Activated CD8-positive, alpha-beta T cell treated with anti-CD3 and anti-CD28 coated beads for 36 hours (primary cell): ENCODE data around the gene SLC14A1. TPM values are rescaled to one million over a fixed set of nuclear protein-coding genes. Genes with fewer than 3 reads are reported as not detected.

Experiments
- ATAC-seq: fragments of 200-7000 bp; cut with Tn5 transposase; one replicate; pipeline ENCODE4 v1.10.0; 2021; ENCODE audit warnings: mild to moderate bottlenecking, moderate library complexity
- CTCF ChIA-PET: fragments of 350-600 bp; sonication (Branson Sonifier 250); formaldehyde crosslinking; loops from one replicate; lab custom pipeline; 2021; ENCODE audit warnings: antibody characterized with exemption; lab: Charles Lee
- POLR2A ChIA-PET: fragments of 350-600 bp; sonication (Branson Sonifier 250); formaldehyde crosslinking; loops from one replicate; lab custom pipeline; 2021; ENCODE audit warnings: antibody characterized with exemption; lab: Charles Lee
- DNase-seq: peaks from one replicate; pipeline ENCODE4 v3.0.0-alpha.2; 2020
- H3K27ac Mint-ChIP-seq: one replicate; pipeline ENCODE4 v1.8.0; 2021; ENCODE audit warnings: mild to moderate bottlenecking, mixed read lengths
- H3K27me3 Mint-ChIP-seq: one replicate; pipeline ENCODE4 v1.8.0; 2021; ENCODE audit warnings: mixed read lengths
- H3K36me3 Mint-ChIP-seq: one replicate; pipeline ENCODE4 v1.8.0; 2021; ENCODE audit warnings: low read depth, mixed read lengths
- H3K4me1 Mint-ChIP-seq: one replicate; pipeline ENCODE4 v1.8.0; 2021; ENCODE audit warnings: low read depth, mixed read lengths
- H3K4me3 Mint-ChIP-seq: one replicate; pipeline ENCODE4 v1.8.0; 2021; ENCODE audit warnings: mild to moderate bottlenecking, moderate library complexity, mixed read lengths
- H3K9me3 Mint-ChIP-seq: one replicate; pipeline ENCODE4 v1.8.0; 2021; ENCODE audit warnings: mixed read lengths
- intact Hi-C: fragments of 100-400 bp; cut with micrococcal nuclease; formaldehyde crosslinking; loops from one replicate; pipeline ENCODE4 v1.10.0; 2022
- total RNA-seq, 2 experiments: library from RNA; stranded (reverse); gene quantifications; one replicate each; pipeline ENCODE4 v1.2.3, GENCODE V29; 2021
- TF ChIP-seq, protein P1 (sequence below): fragments of 200-600 bp; IDR thresholded peaks from one replicate; pipeline ENCODE4 v1.8.0; 2022; ENCODE audit warnings: antibody characterized with exemption, mild to moderate bottlenecking

SLC14A1 gene
- total RNA-seq, 2 experiments from 2014 or later: 3.1 TPM

- TF ChIP-seq, protein P1, sequence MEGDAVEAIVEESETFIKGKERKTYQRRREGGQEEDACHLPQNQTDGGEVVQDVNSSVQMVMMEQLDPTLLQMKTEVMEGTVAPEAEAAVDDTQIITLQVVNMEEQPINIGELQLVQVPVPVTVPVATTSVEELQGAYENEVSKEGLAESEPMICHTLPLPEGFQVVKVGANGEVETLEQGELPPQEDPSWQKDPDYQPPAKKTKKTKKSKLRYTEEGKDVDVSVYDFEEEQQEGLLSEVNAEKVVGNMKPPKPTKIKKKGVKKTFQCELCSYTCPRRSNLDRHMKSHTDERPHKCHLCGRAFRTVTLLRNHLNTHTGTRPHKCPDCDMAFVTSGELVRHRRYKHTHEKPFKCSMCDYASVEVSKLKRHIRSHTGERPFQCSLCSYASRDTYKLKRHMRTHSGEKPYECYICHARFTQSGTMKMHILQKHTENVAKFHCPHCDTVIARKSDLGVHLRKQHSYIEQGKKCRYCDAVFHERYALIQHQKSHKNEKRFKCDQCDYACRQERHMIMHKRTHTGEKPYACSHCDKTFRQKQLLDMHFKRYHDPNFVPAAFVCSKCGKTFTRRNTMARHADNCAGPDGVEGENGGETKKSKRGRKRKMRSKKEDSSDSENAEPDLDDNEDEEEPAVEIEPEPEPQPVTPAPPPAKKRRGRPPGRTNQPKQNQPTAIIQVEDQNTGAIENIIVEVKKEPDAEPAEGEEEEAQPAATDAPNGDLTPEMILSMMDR: no peak
- intact Hi-C loops: no loop called here
- POLR2A ChIA-PET: no interaction called here
- CTCF ChIA-PET: interaction anchor here (0.9 kb wide), 1 partner anchor 15 kb away, joined by 3 read pairs; no protein-coding TSS in a partner anchor
- no peak for ATAC-seq
- H3K36me3 Mint-ChIP-seq: no peaks in the 10 kb centered on the region
- DNase-seq: no peak
- H3K27me3 Mint-ChIP-seq: no peaks in the 10 kb centered on the region
- H3K4me3 Mint-ChIP-seq: no peak overlapping the region
- H3K9me3 Mint-ChIP-seq: peaks cover 2% of the 10 kb centered on the region
- no peak overlapping the region for H3K27ac Mint-ChIP-seq
- no peaks in the 10 kb centered on the region for H3K4me1 Mint-ChIP-seq
Observed at GRCh38 chr18:45792506-45793263, 68.7 kb downstream of the SLC14A1 start.

DNA sequence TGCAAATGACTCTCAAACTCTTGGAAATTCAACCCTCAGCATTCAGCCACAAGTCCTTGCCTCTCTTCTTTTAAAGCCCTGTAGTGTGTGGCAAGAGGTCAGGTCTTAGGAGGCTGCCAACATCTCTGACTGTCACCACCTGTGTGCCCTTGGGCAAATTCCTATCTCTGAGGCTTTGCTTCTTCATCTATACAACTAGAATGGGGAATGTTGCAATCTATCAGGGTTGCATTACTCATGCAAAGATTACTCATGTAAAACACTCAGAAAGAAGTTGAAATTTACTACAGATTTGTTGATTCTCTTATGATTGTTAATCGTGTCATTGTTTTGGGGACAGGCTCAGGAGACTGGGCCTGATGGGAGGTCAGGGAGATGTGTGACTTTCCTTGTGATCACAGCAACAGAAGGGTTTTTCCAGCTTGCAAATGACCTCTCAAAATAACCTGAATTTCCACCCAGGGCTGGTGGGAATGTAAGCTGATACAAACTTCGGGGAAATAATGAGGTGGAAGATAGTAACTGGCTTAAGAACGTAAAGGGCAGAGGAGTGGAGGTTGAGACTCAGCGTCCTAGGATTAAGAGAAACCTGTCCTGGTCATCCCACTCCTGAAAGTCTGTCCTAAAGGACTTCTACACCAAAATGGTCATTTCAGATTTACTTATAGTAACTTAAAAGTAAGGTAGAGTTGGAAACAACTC lies 69.4 kb downstream of the SLC14A1 start:
- Mint-ChIP-seq H3K27me3 (no peaks in the 10 kb centered on the region), H3K4me1 (no peaks in the 10 kb centered on the region), H3K9me3 (peaks cover 2% of the 10 kb centered on the region), H3K36me3 (no peaks in the 10 kb centered on the region), H3K27ac (no peak overlapping the region), H3K4me3 (no peak overlapping the region)
- DNase-seq (no peak), ATAC-seq (no peak)
- ChIA-PET CTCF (no interaction called here), POLR2A (no interaction called here)
- intact Hi-C loops: no loop called here
- TF ChIP-seq, protein P1: no peak

GRCh38 chr18:45801416-45802004 lies 77.5 kb downstream of the SLC14A1 start:
- TF ChIP-seq, protein P1: no peak
- POLR2A ChIA-PET: interaction anchor here (0.9 kb wide), 1 partner anchor 123 kb away, joined by 5 read pairs; no protein-coding TSS in a partner anchor
- H3K27me3 Mint-ChIP-seq: peaks cover 2% of the 10 kb centered on the region
- CTCF ChIA-PET: interaction anchor here (1.2 to 2.2 kb wide), 3 partner anchors 15 to 136 kb away, joined by 3 to 5 read pairs (median 4); no protein-coding TSS in a partner anchor
- H3K36me3 Mint-ChIP-seq: peaks cover 7% of the 10 kb centered on the region
- no peak overlapping the region for H3K27ac Mint-ChIP-seq
- intact Hi-C loops: no loop called here
- DNase-seq: no peak
- no peak overlapping the region for H3K4me3 Mint-ChIP-seq
- ATAC-seq: no peak
- H3K4me1 Mint-ChIP-seq: peaks cover 9% of the 10 kb centered on the region
- H3K9me3 Mint-ChIP-seq: peaks cover 10% of the 10 kb centered on the region

Other genes starting within 250 kb of the SLC14A1 start
- gene SLC14A2, start 108.7 kb upstream of the SLC14A1 start, total RNA-seq: under 1 TPM in 1 of 2 experiments, not detected in 1; 0.07 TPM
- not detected for gene SIGLEC15, start 101.5 kb downstream of the SLC14A1 start, total RNA-seq
- 10 to 100 TPM; 15.3 to 19.0 TPM for gene EPG5, start 243.1 kb downstream of the SLC14A1 start, total RNA-seq